GM18867 (cell line): ENCODE measurements around the gene C1orf141.
A peak's percentile ranks its signal among the peaks of the same experiment; 100 is the strongest.
"Not testable (repeated sequence)": the region's sequence is repeated elsewhere in the genome, so short reads cannot be mapped to it uniquely, and the experiment has no call there.

Experiments
- ATAC-seq: cut with Tn5 transposase; IDR thresholded peaks from one replicate; pipeline ENCODE4 v1.9.1; 2021; ENCODE audit warnings: mild to moderate bottlenecking, moderate library complexity; ENCODE audit not compliant: unreplicated experiment

The C1orf141 gene

GRCh38 chr1:67089685-67090208 lies 45.0 kb downstream of the C1orf141 start:
- ATAC-seq: no peak

GRCh38 chr1:67088440-67088839 lies 46.3 kb downstream of the C1orf141 start:
- ATAC-seq: no peak

- ATAC-seq: no peak
These were observed 49.4 kb downstream of the C1orf141 start for GRCh38 chr1:67085326-67085725.

GRCh38 chr1:67084765-67085318 lies 49.9 kb downstream of the C1orf141 start:
- no peak for ATAC-seq

- ATAC-seq: no peak
These were observed 56.5 kb downstream of the C1orf141 start for GRCh38 chr1:67078291-67078690.

GRCh38 chr1:67077593-67077992 lies 57.2 kb downstream of the C1orf141 start:
- no peak for ATAC-seq

- no peak for ATAC-seq
These were observed 62.0 kb downstream of the C1orf141 start for GRCh38 chr1:67072749-67073148.

GRCh38 chr1:67067655-67068054 lies 67.1 kb downstream of the C1orf141 start:
- ATAC-seq: not testable (repeated sequence)

GRCh38 chr1:67062412-67062811 lies 72.4 kb downstream of the C1orf141 start:
- no peak for ATAC-seq

GRCh38 chr1:67061266-67061665 lies 73.5 kb downstream of the C1orf141 start:
- no peak for ATAC-seq

- no peak for ATAC-seq
These were observed 74.0 kb downstream of the C1orf141 start for GRCh38 chr1:67060811-67061218.

- ATAC-seq: no peak
These were observed 75.4 kb downstream of the C1orf141 start for GRCh38 chr1:67059346-67059745.

GRCh38 chr1:67058761-67059160 lies 76.0 kb downstream of the C1orf141 start:
- ATAC-seq: no peak

- ATAC-seq: no peak
These were observed 76.5 kb downstream of the C1orf141 start for GRCh38 chr1:67058242-67058641.

GRCh38 chr1:67053785-67054772 lies 80.7 kb downstream of the C1orf141 start, which contains the start of gene SLC35D1:
SLC35D1 (minus strand) TSS chr1:67054148; CDS start chr1:67054013, 135 bp downstream.
- peak; percentile 83 for ATAC-seq

- peak; percentile 45 for ATAC-seq
These were observed 81.3 kb downstream of the C1orf141 start for GRCh38 chr1:67053535-67053784.

GRCh38 chr1:67052741-67053534 lies 81.8 kb downstream of the C1orf141 start:
- ATAC-seq: peak; percentile 12

GRCh38 chr1:67051196-67051595 lies 83.6 kb downstream of the C1orf141 start:
- ATAC-seq: no peak

- no peak for ATAC-seq
These were observed 90.0 kb downstream of the C1orf141 start for GRCh38 chr1:67044631-67045270.

GRCh38 chr1:67043366-67043765 lies 91.4 kb downstream of the C1orf141 start:
- ATAC-seq: no peak
